GM18519 (cell line): ENCODE data around the gene MCF2L.

Experiments
- ATAC-seq: cut with Tn5 transposase; IDR thresholded peaks from one replicate; pipeline ENCODE4 v1.9.1; 2021; ENCODE audit warnings: mild to moderate bottlenecking, moderate library complexity; ENCODE audit not compliant: unreplicated experiment, low FRiP score

MCF2L gene

DNA sequence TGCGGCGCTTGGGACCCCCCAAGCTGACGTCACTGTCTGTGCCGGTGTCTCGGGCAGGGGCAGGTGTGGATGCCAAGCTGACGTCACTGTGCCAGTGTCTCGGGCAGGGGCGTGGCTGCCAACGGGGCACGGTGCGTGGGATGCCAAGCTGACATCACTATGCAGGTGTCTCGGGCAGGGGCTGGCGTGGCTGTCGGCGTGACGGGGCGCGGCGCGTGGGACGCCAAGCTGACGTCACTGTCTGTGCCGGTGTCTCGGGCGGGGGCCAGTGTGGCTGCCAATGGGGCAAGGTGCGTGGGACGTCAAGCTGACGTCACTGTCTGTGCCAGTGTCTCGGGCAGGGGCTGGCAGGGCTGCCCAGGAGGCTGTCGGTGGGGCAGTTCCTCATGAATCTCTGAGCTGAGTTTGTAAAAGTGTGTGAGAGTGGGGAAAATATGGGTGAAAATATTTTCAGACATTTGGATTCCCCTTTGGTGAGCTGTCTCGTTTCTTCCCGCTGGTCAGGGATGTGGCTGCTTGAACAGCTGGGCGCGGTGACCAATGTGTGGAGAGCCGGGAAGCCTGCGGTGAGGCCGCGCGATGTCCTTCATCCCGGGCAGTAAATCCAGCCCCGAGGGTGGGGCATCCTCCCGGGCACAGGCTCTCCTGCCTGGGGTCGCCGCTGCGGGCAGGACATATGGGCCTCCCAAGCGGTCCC is 25.2 kb downstream of the MCF2L start:
- ATAC-seq: no peak

DNA sequence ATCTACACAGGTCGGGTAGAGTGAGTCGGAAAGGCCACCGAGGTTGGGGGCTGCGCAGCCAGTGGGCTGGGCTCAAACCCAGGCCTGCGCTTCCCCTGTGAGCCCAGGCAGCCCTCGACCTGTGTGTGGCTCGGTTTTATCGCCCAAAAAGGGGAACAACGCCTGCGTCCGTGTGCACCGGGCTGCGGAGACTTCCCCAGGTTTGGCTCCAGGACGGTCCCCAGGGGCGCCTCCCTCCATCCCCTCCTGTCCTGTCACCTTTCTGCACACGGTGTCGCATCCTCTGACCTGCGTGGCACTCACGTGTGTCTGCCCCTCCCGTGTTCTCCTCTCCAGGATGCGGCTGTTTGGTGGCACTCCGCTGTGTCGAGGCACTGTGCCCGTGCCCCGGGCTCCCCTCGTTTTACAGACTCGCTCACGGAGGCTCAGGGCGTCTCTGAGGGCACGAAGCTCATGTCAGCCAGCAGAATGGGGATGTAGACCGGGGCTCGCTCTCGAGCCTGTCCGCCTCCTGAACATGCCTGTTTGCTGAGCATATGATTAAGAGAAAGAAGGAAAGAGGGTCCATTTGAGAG is 25.9 kb downstream of the MCF2L start:
- no peak for ATAC-seq

DNA sequence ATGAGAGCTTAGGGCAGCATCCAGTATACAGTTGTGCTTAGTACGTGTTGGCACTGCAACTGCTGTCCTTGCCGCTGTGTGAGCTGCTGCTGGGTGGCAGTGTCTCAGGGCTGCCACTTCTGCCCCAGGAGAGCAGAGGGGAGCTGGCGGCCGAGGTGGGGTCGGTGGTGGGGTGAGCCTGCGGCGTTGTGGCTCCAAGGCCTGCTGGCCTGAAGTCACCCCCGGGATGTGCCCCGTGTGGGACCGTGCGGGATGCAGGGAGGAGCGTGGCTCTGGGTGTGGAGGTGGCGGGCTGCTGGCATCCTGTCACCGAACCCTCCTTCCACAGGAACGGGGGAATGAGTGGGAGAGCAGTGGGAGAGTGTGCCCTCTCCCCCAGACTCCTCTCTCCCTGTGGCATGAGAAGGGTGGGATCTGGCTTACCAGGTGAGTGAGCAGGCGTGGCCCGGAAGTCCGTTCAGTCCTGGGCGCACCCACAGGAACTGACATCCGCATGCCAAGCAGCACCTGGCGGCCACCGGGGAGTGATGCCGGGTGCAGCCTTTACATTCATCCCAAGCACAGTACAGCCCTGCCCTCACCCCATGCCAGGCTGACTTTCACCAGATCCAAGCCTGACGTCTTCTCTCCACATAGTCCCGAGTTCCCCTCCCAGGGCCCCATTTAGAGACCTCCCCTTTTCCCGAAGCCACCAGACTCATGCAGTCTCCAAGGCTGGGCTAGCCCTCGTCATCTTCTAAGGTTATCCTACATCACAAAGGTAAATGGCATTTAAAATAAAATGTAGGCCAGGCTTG is 26.6 kb downstream of the MCF2L start:
- ATAC-seq: no peak

DNA sequence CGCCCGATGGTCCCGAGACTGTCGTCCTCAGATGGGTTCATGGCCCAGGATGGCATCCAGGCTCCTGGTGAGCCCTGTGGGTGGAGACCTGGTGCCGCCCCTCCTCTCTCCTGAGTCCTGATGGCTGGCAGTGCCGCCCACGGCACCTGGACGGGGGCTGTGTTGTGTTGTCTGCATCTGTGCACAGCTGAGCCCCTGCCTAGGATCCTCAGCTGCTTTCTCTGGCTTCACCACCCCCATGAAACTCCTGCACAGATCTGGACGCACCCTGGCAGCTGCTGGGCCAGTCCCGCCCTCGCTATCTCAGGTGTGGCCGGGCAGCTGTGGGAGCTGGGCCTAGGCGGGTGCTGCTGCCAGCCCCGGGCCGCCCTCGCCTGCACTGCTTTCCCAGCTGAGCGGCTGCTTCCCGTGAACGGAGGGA is 27.7 kb downstream of the MCF2L start:
- no peak for ATAC-seq

DNA sequence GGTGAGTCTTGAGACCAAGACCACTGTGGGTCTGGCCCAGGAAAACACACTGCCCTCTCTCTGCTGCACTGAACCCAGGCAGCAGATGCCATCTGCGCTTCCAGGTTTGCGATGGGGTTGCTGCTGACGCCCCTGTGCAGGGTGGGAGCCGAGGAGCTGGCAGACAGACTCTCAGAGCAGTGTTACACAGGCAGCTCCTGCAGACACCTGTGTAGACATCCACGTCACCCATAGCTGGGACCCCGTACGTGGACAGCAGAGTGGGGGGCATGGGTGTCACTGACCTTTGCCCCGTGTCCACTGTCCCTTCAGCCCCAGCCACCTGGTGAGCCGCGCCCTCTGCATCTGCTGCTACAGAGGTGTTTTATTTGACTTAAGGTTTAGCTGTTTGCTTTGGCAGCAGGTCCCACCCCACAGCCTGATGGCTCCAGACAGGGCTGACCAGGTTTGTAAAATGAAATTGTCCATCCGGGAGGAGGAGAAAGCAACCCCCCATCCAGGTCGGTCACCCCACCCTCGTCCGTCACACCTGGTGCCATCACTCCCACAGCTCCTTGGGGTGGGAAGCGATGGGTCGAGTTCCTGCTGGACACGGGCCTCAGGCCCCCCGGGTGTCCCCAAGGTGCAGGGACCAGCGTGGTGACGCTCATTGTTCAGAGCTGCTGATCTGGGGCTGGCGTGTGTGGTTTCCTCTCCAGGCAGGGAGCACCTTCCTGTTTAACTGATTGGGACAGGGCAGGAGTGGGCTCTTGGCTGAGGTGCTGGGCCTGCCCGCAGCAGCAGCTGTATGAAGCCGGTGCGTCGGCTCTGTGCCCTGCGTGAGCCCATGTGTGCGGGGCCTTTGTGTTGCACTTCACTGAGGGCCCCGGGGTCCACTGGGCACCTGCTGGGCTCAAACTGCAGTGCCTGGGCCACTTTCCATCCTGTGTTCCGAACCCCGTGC is 28.4 kb downstream of the MCF2L start:
- no peak for ATAC-seq

DNA sequence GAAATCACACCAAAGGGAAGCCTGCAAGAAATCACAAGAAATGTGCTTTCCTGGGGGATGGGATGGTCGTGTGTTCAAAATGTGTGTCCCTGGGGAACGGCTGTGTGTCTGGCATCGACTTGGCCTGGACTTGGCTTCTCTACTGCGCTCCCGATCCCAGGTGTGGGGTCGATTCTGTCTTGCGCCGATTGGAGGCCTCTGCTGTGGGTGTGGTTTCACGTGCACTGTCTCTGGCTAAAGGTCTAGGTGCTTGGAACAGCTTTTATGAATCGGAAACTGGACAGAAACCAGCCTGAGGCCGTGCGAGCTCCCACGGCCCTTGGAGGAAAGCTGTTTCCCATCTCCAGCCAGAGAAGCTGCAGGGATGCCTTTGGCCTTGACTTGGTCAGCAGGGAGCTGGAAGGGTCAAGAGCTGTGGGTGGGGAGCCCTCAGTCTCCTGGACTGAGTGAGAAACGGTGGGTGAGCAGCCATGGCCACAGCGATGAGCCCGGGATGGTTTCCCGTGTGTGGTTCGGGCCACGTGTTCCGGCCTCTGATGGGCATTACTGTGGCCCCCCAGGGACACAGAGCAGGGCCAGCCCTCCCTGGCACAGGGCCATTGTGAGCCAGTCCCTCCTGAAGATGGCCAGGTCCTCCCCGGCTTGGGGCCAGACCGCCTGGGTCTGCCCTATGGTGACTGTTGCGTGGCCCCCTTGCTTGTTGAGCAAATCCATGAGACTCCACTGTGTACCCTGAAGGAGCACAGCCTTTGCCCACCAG is 29.7 kb downstream of the MCF2L start:
- ATAC-seq: no peak

DNA sequence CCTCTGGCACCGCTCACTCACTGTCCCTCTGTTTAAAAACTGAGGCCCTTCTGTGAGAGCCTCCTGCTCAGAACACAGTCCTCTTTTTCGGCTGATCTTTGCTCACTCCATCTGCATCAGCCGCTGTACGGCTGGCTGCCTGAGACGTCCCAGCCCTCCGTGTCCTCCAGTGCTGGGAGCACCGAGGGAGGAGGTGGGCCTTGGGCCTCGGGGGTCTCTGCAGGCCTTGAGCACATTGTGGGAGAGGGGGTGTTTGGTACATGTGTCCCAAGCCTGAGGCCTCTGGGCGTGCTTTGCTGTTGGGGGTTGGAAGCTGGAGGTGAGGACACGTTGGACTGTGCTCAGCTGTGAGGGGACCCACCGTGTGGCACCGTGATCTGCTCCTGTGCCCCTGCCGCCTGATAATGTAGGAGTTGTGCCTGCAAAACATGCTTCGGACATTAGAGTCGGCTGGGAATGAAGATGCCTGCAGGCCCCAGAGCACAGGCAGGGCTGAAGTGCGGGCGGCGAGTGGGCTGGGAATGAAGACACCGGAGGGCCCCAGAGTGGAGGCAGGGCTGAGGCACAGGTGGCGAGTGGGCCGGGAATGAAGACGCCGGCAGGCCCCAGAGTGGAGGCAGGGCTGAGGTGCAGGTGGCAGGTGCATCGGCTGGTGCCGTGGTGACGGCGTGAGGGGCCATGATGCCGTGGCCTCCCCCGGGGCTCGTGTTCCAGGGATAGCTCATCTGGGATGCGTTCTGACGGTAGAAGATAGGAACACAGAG is 30.6 kb downstream of the MCF2L start:
- no peak for ATAC-seq

DNA sequence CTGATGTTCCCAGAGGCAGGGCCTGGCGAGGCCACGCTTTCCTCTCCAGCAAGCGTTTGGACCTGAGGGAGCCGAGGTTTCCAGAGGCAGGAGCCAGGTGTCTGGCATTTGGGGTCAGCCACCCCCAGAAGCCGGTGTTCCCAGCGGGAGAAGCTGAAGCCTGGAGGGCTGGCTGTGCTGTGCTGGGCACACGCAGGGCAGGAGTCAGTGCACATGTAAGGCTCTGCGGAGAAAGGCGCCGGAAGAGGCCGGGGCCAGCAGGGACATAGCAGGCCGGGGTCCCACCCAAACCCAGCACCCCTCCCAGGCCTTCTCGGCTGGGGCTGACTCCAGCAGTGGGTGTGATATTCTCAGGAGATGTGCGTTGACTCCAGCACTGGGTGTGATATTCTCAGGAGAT is 31.6 kb downstream of the MCF2L start:
- no peak for ATAC-seq

DNA sequence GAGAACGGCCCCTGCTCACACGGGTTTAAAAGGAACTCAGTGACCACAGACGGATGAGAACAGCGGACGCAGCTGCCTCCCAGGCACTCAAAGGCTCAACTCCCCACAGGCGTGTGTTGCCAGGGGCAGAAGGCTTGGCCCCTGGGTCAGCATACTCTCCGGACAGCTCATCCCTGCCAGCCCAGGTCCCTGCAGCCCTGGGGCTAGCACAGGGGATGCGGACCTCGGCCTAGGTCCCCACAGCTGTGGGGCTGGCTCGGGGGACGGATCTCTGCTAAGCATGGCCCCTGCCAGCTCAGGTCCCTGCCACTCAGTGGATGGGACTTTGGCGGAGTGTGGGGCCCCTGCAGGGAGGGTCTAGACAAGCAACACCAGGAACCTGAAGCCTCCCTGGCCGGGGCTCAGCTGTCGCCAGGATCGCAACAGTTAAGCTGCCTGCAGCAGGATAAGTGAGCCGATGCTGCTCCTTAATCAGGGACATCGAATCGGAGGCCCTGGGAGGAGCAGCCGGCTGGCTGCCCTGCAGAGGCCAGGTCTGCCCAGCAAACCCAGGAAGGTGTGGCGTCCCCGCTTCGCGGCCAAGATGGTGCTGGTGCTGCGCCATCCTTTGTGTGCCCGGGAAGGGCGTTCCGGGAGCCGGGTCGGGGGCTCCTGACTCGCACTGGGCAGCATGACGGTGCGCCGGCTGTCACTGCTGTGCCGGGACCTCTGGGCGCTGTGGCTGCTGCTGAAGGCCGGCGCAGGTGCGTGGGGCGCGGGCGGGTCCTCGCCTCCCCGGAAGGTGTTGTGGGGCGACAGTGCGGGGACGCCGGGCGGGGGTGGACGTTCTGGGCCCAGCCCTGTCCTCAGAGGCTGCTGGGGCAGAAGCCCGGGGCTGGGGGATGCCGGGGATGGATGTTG is 32.5 kb downstream of the MCF2L start:
- ATAC-seq: no peak

DNA sequence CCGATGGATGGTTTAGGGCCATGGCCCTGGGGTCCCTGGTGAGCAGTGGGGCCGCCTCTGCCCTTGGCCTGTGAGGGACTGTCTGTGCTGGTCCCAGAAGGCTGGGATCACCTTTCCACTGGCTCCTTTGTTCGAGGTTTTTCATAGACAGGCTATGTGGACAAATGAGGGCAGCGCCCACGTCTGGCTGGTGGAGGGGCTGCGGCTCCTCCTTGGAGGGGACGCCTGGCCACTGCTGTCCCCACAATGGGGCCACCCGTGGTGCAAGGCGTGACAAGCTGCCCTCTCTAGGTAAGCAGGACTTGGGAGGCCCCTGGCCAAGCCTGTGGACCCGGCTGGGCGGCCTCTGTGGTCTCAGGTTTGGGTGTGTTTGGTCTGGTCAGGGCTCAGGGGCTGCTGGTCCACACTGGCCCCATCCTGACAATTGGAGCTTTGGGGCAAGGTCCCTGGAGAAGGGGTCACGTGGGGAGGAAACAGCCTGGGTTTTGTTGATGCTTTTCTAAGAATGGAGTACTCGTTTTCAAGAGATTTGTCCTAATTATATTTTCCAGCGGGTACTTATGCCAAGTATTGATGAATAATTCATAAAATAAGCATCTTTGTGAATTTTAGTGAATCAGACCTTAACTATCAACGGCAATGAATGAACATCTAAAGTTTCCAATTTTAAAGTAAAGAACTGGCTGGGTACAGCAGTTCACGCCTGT is 33.3 kb downstream of the MCF2L start:
- no peak for ATAC-seq

DNA sequence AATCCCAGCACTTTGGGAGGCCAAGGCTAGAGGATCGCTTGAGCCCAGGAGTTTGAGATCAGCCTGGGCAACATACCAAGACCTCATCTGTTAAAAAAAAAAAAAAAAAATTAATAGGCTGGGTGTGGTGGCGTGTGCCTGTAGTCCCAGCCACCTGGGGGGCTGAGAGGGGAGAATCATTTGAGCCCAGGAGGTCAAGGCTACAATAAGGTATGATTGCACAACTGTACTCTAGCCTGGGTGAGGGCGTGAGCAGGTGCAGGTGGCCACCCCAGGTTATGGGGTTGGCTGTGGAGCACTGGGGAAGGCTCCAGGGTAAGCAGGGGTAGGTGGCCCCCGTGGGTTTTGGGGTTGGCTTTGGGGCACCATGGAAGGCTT is 33.9 kb downstream of the MCF2L start:
- ATAC-seq: no peak

DNA sequence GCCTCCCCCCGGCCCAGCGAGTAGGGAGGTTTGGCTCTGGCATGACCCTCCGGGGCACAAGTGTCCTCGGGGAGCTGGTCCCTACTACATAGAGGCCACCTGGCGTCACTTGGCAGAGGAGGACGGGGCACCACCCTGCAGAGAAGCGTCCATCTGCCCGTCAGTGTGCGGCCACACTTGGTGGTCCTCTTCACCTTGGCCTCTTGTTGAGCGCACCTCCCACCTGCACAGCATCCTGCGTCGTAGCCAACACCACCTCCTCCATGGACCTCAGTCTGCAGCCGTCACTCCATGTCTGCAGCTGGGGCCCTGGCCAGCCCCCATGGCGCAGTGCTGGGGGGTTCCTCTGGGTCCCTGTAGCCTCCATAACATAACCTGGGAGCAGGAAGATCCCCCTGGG is 35.1 kb downstream of the MCF2L start:
- ATAC-seq: no peak

DNA sequence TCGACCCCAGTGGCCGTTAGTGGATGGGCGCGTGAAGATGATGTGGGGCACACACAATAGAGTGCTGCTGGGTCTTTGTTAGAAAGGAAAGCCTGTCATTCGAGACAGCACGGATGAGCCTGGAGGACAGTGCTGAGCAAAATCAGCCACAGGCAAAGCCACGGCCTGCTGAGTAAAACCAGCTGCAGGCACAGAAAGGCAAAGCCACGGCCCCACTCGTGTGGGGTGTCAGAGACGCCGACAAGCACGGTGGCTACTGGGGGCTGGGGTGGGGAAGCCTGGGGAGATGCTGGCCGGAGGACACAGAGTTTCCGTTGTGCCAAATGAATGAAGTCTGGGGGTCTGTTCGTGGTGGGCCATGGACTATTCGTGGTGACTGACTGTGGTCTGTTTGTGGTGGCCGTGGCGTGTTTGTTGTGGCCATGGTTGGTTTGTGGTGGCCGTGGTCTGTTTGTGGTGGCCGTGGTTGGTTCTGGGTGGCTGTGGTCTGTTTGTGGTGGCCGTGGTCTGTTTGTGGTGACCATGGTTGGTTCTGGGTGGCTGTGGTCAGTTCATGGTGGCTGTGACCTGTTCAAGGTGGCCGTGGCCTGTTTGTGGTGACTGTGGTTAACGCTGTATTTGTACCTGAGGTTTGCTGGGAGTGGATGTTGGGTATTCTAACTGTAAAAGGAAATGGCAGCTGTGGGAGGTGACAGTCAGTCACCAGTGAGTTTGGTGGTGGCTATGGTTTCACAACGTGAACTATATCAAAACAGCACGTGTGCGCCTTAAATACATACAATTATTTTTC is 36.3 kb downstream of the MCF2L start:
- no peak for ATAC-seq

DNA sequence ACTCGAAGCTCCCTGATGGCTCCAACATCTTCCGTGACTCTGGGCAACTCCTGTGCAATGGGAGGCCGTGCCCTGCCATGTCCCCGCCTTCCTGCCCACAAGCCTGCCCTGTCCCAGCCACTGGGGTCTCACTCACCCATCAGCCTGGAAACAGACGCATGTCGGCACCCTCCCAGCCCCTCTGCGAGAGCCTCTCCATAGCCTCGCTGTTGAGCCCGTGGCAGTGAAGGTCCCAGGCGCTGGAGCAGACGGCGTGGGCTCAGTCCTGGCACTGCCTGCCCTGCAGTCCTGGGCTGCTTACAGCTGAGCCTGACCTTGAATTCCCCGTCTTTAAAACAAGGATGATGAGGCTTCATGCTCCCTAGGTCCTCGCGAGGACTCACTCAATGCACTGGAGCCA is 37.0 kb downstream of the MCF2L start:
- ATAC-seq: no peak

DNA sequence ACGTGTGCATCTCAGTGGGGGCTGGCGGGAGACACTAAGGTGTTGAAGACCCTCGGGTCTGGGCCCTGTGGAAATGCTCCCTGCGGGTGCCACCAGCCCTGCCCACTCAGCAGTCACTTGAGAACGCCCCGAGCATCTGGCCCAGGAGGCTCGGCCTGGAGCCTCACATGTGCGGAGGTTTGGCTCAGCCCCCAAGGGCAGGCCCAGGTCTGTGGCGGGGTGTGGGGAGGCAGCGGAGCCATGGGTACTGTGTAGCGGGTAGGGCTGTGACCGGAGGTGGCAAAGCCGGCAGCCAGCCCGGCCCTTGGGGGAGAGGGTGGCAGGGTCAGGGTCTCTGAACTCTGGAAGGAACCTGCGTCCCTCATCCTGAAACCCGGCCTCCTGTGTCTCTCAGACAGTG is 37.6 kb downstream of the MCF2L start:
- no peak for ATAC-seq

DNA sequence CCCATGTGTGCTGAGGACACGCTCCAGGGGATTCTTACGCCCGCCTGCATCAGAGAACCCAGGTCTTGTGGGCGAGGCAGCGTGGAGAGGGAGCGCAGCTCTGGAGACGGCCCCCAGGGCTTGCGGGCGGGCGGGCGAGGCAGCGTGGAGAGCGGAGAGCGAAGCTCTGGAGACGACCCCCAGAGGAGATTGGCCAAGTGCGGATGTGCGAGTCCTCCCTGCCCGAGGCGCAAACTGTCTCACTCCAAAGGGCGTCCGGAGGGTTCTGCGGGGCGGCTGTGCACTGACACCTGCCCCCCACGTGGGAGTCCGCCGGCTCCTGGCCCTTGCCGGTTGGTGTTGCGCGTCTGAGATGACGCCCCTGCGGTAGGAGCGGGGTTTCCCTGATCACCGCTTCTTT is 39.8 kb downstream of the MCF2L start:
- no peak for ATAC-seq
